H1 (cell line): Measurements from ENCODE around the gene IQUB. TPM values are rescaled to one million over a fixed set of nuclear protein-coding genes. Genes with fewer than 3 reads are reported as not detected.

Experiments
- BCL11A ChIP-seq, 2 experiments: IDR thresholded peaks; one replicate each; pipeline ENCODE4 v1.6.1; 2011; ENCODE audit warnings: low read depth in 2 of 2, low read length in 2 of 2, mild to moderate bottlenecking in 2 of 2
- RXRA ChIP-seq: IDR thresholded peaks from 2 replicates; pipeline ENCODE4 v1.6.1; 2011; ENCODE audit warnings: low read depth, mild to moderate bottlenecking, low read length, moderate library complexity; ENCODE audit not compliant: insufficient read depth
- SP2 ChIP-seq: IDR thresholded peaks from 2 replicates; pipeline ENCODE4 v1.6.1; 2012; ENCODE audit warnings: mild to moderate bottlenecking, low read length, inconsistent platforms
- polyA plus RNA-seq, 7 experiments: library from polyadenylated mRNA; depleted of rRNA in 3 of 7; stranded (reverse) in 5 of 7; unstranded in 2 of 7; fragments of >200 nt in 5 of 7; fragments of 200-250 nt in 2 of 7; gene quantifications; 1 replicate in 5 of 7; 2 replicates in 1 of 7; 4 replicates in 1 of 7; pipeline versions ENCODE4 v1.2.1 to v1.2.3, GENCODE V29; 2011 to 2013; ENCODE audit warnings: missing spikeins in 2 of 7, mixed read lengths in 2 of 7
- total RNA-seq: library from RNA; stranded (reverse); fragmentation: NEBNext Ultra II Directional; extraction: Animal tissue kit (Norgen Biotek cat#: 25700); gene quantifications from 2 replicates; pipeline ENCODE4 v1.2.1, GENCODE V29; 2021

Gene IQUB
- total and polyA plus RNA-seq, 2 of the 8 experiments (the other 6 are each of a cell fraction or from before 2014, with no cell fraction given) = 0.12 to 0.82 TPM

GRCh38 chr7:123423622-123424021 is 110.8 kb downstream of the IQUB start (continued):
- TF ChIP-seq BCL11A (IDR thresholded peaks at IDR 0.05; ENCODE audit: low read depth in 2 of 2, low read length in 2 of 2) = no peak
- no peak for TF ChIP-seq SP2
- no peak for TF ChIP-seq RXRA
